Neural cell (in vitro differentiated cells): ENCODE measurements around the gene CLIC4. TPM values are rescaled to one million over a fixed set of nuclear protein-coding genes. Genes with fewer than 3 reads are reported as not detected.
"Not testable (repeated sequence)": the region's sequence is repeated elsewhere in the genome, so short reads cannot be mapped to it uniquely, and the experiment has no call there.

Experiments used
- H2AFZ ChIP-seq: fragments of 200-600, 300-800 bp; sonication (generic), shearing (Covaris generic); 2 replicates; pipeline ENCODE4 v1.6.0; 2014; ENCODE audit warnings: low read depth, mild to moderate bottlenecking, antibody characterized with exemption, low read length, moderate library complexity
- H3F3A ChIP-seq: fragments of 200-600 bp; shearing (Covaris generic); 2 replicates; pipeline ENCODE4 v1.6.1; 2016; ENCODE audit warnings: mild to moderate bottlenecking, moderate library complexity, mixed read lengths, antibody characterized with exemption, low read length; ENCODE audit not compliant: insufficient read depth, poor library complexity, severe bottlenecking
- H3K27ac ChIP-seq: fragments of 200-600, 300-800 bp; sonication (generic), shearing (Covaris generic); 2 replicates; pipeline ENCODE4 v1.5.1; 2014; ENCODE audit warnings: mild to moderate bottlenecking, low read length, moderate library complexity
- H3K27me3 ChIP-seq: fragments of 300-800, 200-600 bp; sonication (generic), shearing (Covaris generic); 2 replicates; pipeline ENCODE4 v1.6.0; 2014; ENCODE audit warnings: mild to moderate bottlenecking, low read depth, low read length, moderate library complexity; ENCODE audit not compliant: insufficient read depth
- H3K36me3 ChIP-seq: fragments of 300-800, 200-600 bp; sonication (generic), shearing (Covaris generic); 2 replicates; pipeline ENCODE4 v1.5.1; 2014; ENCODE audit warnings: mild to moderate bottlenecking, antibody characterized with exemption, low read length, moderate library complexity; ENCODE audit not compliant: insufficient read depth
- H3K4me2 ChIP-seq: fragments of 300-800, 200-600 bp; sonication (generic), shearing (Covaris generic); 2 replicates; pipeline ENCODE4 v1.6.0; 2014; ENCODE audit warnings: mild to moderate bottlenecking, low read length
- H3K4me3 ChIP-seq: fragments of 300-800, 200-600 bp; sonication (generic), shearing (Covaris generic); 2 replicates; pipeline ENCODE4 v1.5.1; 2014; ENCODE audit warnings: mild to moderate bottlenecking, low read length, moderate library complexity
- H3K79me2 ChIP-seq: fragments of 200-600 bp; shearing (Covaris generic); replicated peaks from 2 replicates; pipeline ENCODE4 v1.6.0; 2014; ENCODE audit warnings: mild to moderate bottlenecking, low read length, moderate library complexity; ENCODE audit not compliant: insufficient read depth
- H3K9ac ChIP-seq: fragments of 300-800, 200-600 bp; sonication (generic), shearing (Covaris generic); 2 replicates; pipeline ENCODE4 v1.6.1; 2016; ENCODE audit warnings: mild to moderate bottlenecking, low read length, mixed read lengths
- H3K9me2 ChIP-seq: fragments of 200-600 bp; shearing (Covaris generic); 2 replicates; pipeline ENCODE4 v1.6.1; 2016; ENCODE audit warnings: mild to moderate bottlenecking, low read length, mixed read lengths; ENCODE audit not compliant: insufficient read depth
- H3K9me3 ChIP-seq: fragments of 200-600, 300-800 bp; sonication (generic), shearing (Covaris generic); 2 replicates; pipeline ENCODE4 v1.6.1; 2016; ENCODE audit warnings: mild to moderate bottlenecking, mixed run types, low read length, moderate library complexity, mixed read lengths
- H4K20me1 ChIP-seq: fragments of 200-600 bp; shearing (Covaris generic); 2 replicates; pipeline ENCODE4 v1.6.1; 2016; ENCODE audit warnings: mild to moderate bottlenecking, mixed run types; ENCODE audit not compliant: insufficient read depth
- CTCF ChIP-seq: fragments of 450-650 bp; IDR thresholded peaks from 2 replicates; pipeline ENCODE4 v1.5.1; 2014; ENCODE audit warnings: antibody characterized with exemption, mild to moderate bottlenecking, moderate library complexity; ENCODE audit not compliant: poor library complexity, severe bottlenecking
- EP300 ChIP-seq: fragments of 450-650 bp; conservative IDR thresholded peaks from 2 replicates; pipeline ENCODE4 v1.6.1; 2014; ENCODE audit warnings: antibody characterized with exemption, mild to moderate bottlenecking, moderate library complexity; ENCODE audit not compliant: poor library complexity, severe bottlenecking
- EZH2 ChIP-seq: fragments of 200-600, 300-800 bp; shearing (Covaris generic), sonication (generic); IDR thresholded peaks from 2 replicates; pipeline ENCODE4 v1.6.1; 2014; ENCODE audit warnings: antibody characterized with exemption, low read length, borderline replicate concordance, mild to moderate bottlenecking; ENCODE audit not compliant: insufficient read depth, poor library complexity, severe bottlenecking
- MXI1 ChIP-seq: fragments of 450-650 bp; conservative IDR thresholded peaks from 2 replicates; pipeline ENCODE4 v1.6.1; 2014; ENCODE audit warnings: antibody characterized with exemption, mild to moderate bottlenecking; ENCODE audit not compliant: poor library complexity, severe bottlenecking
- POLR2AphosphoS5 ChIP-seq: IDR thresholded peaks from 2 replicates; pipeline ENCODE4 v1.6.1; 2012
- RAD21 ChIP-seq: fragments of 450-650 bp; conservative IDR thresholded peaks from 2 replicates; pipeline ENCODE4 v1.6.1; 2014; ENCODE audit warnings: antibody characterized with exemption, mild to moderate bottlenecking, moderate library complexity
- REST ChIP-seq: IDR thresholded peaks from 2 replicates; pipeline ENCODE4 v1.6.1; 2012; ENCODE audit warnings: borderline replicate concordance
- SMC3 ChIP-seq: fragments of 450-650 bp; conservative IDR thresholded peaks from 2 replicates; pipeline ENCODE4 v1.6.1; 2014; ENCODE audit warnings: antibody characterized with exemption, mild to moderate bottlenecking, moderate library complexity; ENCODE audit not compliant: poor library complexity
- TAF1 ChIP-seq: IDR thresholded peaks from 2 replicates; pipeline ENCODE4 v1.6.1; 2012; ENCODE audit warnings: low read depth
- polyA plus RNA-seq: library from polyadenylated mRNA; depleted of rRNA; stranded (reverse); fragments of >200 nt; gene quantifications from 2 replicates; pipeline ENCODE4 v1.2.3, GENCODE V29; 2014

CLIC4 gene
- polyA plus RNA-seq, 1 donor from 2014 or later, result 133 TPM

- no peaks in the 10 kb centered on the region for H3K79me2 ChIP-seq
- H3K9ac ChIP-seq, result no peak overlapping the region
- no peaks in the 10 kb centered on the region for H3K9me3 ChIP-seq
- H3K27me3 ChIP-seq, result no peaks in the 10 kb centered on the region
- H2AFZ ChIP-seq, result no peak overlapping the region
- H3K4me3 ChIP-seq, result no peak overlapping the region
- H3F3A ChIP-seq, result no peaks in the 10 kb centered on the region
- no peaks in the 10 kb centered on the region for H3K9me2 ChIP-seq
- no peak overlapping the region for H3K4me2 ChIP-seq
- no peaks in the 10 kb centered on the region for H3K36me3 ChIP-seq
- no peaks in the 10 kb centered on the region for H4K20me1 ChIP-seq
- no peak overlapping the region for H3K27ac ChIP-seq
- TF ChIP-seq EP300 (no peak), SMC3 (no peak), POLR2AphosphoS5 (no peak), CTCF (no peak), REST (no peak), RAD21 (no peak), TAF1 (no peak), EZH2 (no peak), MXI1 (no peak)
Observed at GRCh38 chr1:24696756-24697330, 48.4 kb upstream of the CLIC4 start.

GRCh38 chr1:24697453-24698001 lies 47.7 kb upstream of the CLIC4 start:
- H3K9me2 ChIP-seq, H3K27ac ChIP-seq, H3F3A ChIP-seq, H3K36me3 ChIP-seq, H3K79me2 ChIP-seq, H3K4me2 ChIP-seq, H4K20me1 ChIP-seq, H3K9ac ChIP-seq, H3K27me3 ChIP-seq, H3K4me3 ChIP-seq, H2AFZ ChIP-seq, H3K9me3 ChIP-seq: not testable (repeated sequence)

- not testable (repeated sequence) for H4K20me1 ChIP-seq, H3K4me2 ChIP-seq, H3K79me2 ChIP-seq, H3K9me3 ChIP-seq, H3K4me3 ChIP-seq, H2AFZ ChIP-seq, H3K27me3 ChIP-seq, H3K9me2 ChIP-seq, H3K27ac ChIP-seq, H3K36me3 ChIP-seq, H3F3A ChIP-seq, H3K9ac ChIP-seq
Observed at GRCh38 chr1:24698326-24698725, 46.9 kb upstream of the CLIC4 start.
